Measurements from ENCODE around the gene PKP3.
A peak's percentile ranks its signal among the peaks of the same experiment; 100 is the strongest.

PKP3 gene

GRCh38 chr11:377174-377865 lies 16.7 kb upstream of the PKP3 start:
- ATAC-seq (replicated peaks; ENCODE audit: extremely low read depth, poor library complexity, severe bottlenecking) (no peak), DNase-seq (ENCODE audit: low spot score in 2 of 2) (no peak)
- Mint-ChIP-seq H3K27ac (ENCODE audit: low read depth) (no peak overlapping the region), H3K36me3 (ENCODE audit: insufficient read depth) (peaks cover 2% of the 10 kb centered on the region), H3K27me3 (peaks cover 17% of the 10 kb centered on the region), H3K9me3 (no peaks in the 10 kb centered on the region), H3K4me1 (peaks cover 11% of the 10 kb centered on the region), H3K4me3 (no peak overlapping the region)

GRCh38 chr11:377883-378500 lies 16.0 kb upstream of the PKP3 start:
- Mint-ChIP-seq H3K4me3 (no peak overlapping the region), H3K9me3 (no peaks in the 10 kb centered on the region), H3K36me3 (ENCODE audit: insufficient read depth) (peaks cover 3% of the 10 kb centered on the region), H3K4me1 (peaks cover 12% of the 10 kb centered on the region), H3K27ac (ENCODE audit: low read depth) (no peak overlapping the region), H3K27me3 (peaks cover 17% of the 10 kb centered on the region)
- no peak for ATAC-seq (replicated peaks; ENCODE audit: extremely low read depth, poor library complexity, severe bottlenecking)
- no peak for DNase-seq (ENCODE audit: low spot score in 2 of 2)

- peaks cover 17% of the 10 kb centered on the region for H3K27me3 Mint-ChIP-seq
- no peak overlapping the region for H3K4me3 Mint-ChIP-seq
- peaks cover 3% of the 10 kb centered on the region for H3K36me3 Mint-ChIP-seq (ENCODE audit: insufficient read depth)
- no peaks in the 10 kb centered on the region for H3K9me3 Mint-ChIP-seq
- H3K4me1 Mint-ChIP-seq = peaks cover 4% of the 10 kb centered on the region
- H3K27ac Mint-ChIP-seq (ENCODE audit: low read depth) = no peak overlapping the region
- DNase-seq (ENCODE audit: low spot score in 2 of 2) (no peak), ATAC-seq (replicated peaks; ENCODE audit: extremely low read depth, poor library complexity, severe bottlenecking) (no peak)
These were observed 14.6 kb upstream of the PKP3 start for GRCh38 chr11:379205-380094.

- peaks cover 17% of the 10 kb centered on the region for H3K27me3 Mint-ChIP-seq
- H3K36me3 Mint-ChIP-seq (ENCODE audit: insufficient read depth) = peaks cover 3% of the 10 kb centered on the region
- peaks cover 4% of the 10 kb centered on the region for H3K4me1 Mint-ChIP-seq
- H3K27ac Mint-ChIP-seq (ENCODE audit: low read depth) = no peak overlapping the region
- no peaks in the 10 kb centered on the region for H3K9me3 Mint-ChIP-seq
- H3K4me3 Mint-ChIP-seq = no peak overlapping the region
- ATAC-seq (replicated peaks; ENCODE audit: extremely low read depth, poor library complexity, severe bottlenecking) = no peak
- DNase-seq (ENCODE audit: low spot score in 2 of 2) = no peak
These were observed 13.9 kb upstream of the PKP3 start for GRCh38 chr11:380095-380480.

- DNase-seq (ENCODE audit: low spot score in 2 of 2) (no peak), ATAC-seq (replicated peaks; ENCODE audit: extremely low read depth, poor library complexity, severe bottlenecking) (no peak)
- Mint-ChIP-seq H3K36me3 (ENCODE audit: insufficient read depth) (peaks cover 3% of the 10 kb centered on the region), H3K27ac (ENCODE audit: low read depth) (no peak overlapping the region), H3K27me3 (peaks cover 17% of the 10 kb centered on the region), H3K9me3 (no peaks in the 10 kb centered on the region), H3K4me1 (peaks cover 4% of the 10 kb centered on the region), H3K4me3 (no peak overlapping the region)
These were observed 13.5 kb upstream of the PKP3 start for GRCh38 chr11:380491-380890.

- Mint-ChIP-seq H3K27me3 (peaks cover 17% of the 10 kb centered on the region), H3K27ac (ENCODE audit: low read depth) (no peak overlapping the region), H3K9me3 (no peaks in the 10 kb centered on the region), H3K36me3 (ENCODE audit: insufficient read depth) (peaks cover 3% of the 10 kb centered on the region), H3K4me3 (no peak overlapping the region), H3K4me1 (peaks cover 4% of the 10 kb centered on the region)
- no peak for ATAC-seq (replicated peaks; ENCODE audit: extremely low read depth, poor library complexity, severe bottlenecking)
- no peak for DNase-seq (ENCODE audit: low spot score in 2 of 2)
These were observed 13.0 kb upstream of the PKP3 start for GRCh38 chr11:380996-381395.

GRCh38 chr11:381501-382072 lies 12.4 kb upstream of the PKP3 start:
- no peak for ATAC-seq (replicated peaks; ENCODE audit: extremely low read depth, poor library complexity, severe bottlenecking)
- H3K4me3 Mint-ChIP-seq = no peak overlapping the region
- H3K4me1 Mint-ChIP-seq = peaks cover 4% of the 10 kb centered on the region
- no peaks in the 10 kb centered on the region for H3K9me3 Mint-ChIP-seq
- peaks cover 3% of the 10 kb centered on the region for H3K36me3 Mint-ChIP-seq (ENCODE audit: insufficient read depth)
- H3K27me3 Mint-ChIP-seq = peaks cover 17% of the 10 kb centered on the region
- H3K27ac Mint-ChIP-seq (ENCODE audit: low read depth) = peak overlapping the region; percentile 68
- DNase-seq (ENCODE audit: low spot score in 2 of 2) = no peak

- no peak overlapping the region for H3K4me3 Mint-ChIP-seq
- ATAC-seq (replicated peaks; ENCODE audit: extremely low read depth, poor library complexity, severe bottlenecking) = no peak
These were observed 11.9 kb upstream of the PKP3 start for GRCh38 chr11:382081-382629.

GRCh38 chr11:383431-383830 lies 10.6 kb upstream of the PKP3 start:
- no peak overlapping the region for H3K27ac Mint-ChIP-seq (ENCODE audit: low read depth)
- H3K36me3 Mint-ChIP-seq (ENCODE audit: insufficient read depth) = peaks cover 3% of the 10 kb centered on the region
- H3K9me3 Mint-ChIP-seq = peaks cover 5% of the 10 kb centered on the region
- H3K4me3 Mint-ChIP-seq = no peak overlapping the region
- DNase-seq (ENCODE audit: low spot score in 2 of 2) = no peak
- peaks cover 21% of the 10 kb centered on the region for H3K4me1 Mint-ChIP-seq
- peaks cover 8% of the 10 kb centered on the region for H3K27me3 Mint-ChIP-seq
- ATAC-seq (replicated peaks; ENCODE audit: extremely low read depth, poor library complexity, severe bottlenecking) = no peak

More at GRCh38 chr11:382081-382629, 11.9 kb upstream of the PKP3 start:
- no peak for DNase-seq (ENCODE audit: low spot score in 2 of 2)
- Mint-ChIP-seq H3K27me3 (peaks cover 17% of the 10 kb centered on the region), H3K27ac (ENCODE audit: low read depth) (peak overlapping the region; percentile 68), H3K9me3 (peaks cover 5% of the 10 kb centered on the region), H3K36me3 (ENCODE audit: insufficient read depth) (peaks cover 3% of the 10 kb centered on the region), H3K4me1 (peaks cover 8% of the 10 kb centered on the region)

- Mint-ChIP-seq H3K27ac (ENCODE audit: low read depth) (no peak overlapping the region), H3K27me3 (no peaks in the 10 kb centered on the region), H3K4me1 (peaks cover 28% of the 10 kb centered on the region), H3K9me3 (peaks cover 5% of the 10 kb centered on the region), H3K36me3 (ENCODE audit: insufficient read depth) (peaks cover 5% of the 10 kb centered on the region), H3K4me3 (no peak overlapping the region)
- ATAC-seq (replicated peaks; ENCODE audit: extremely low read depth, poor library complexity, severe bottlenecking) (no peak), DNase-seq (ENCODE audit: low spot score in 2 of 2) (no peak)
These were observed 9.5 kb upstream of the PKP3 start for GRCh38 chr11:384511-384910.

- H3K27ac Mint-ChIP-seq (ENCODE audit: low read depth) = no peak overlapping the region
- no peak overlapping the region for H3K4me3 Mint-ChIP-seq
- DNase-seq (ENCODE audit: low spot score in 2 of 2) (no peak), ATAC-seq (replicated peaks; ENCODE audit: extremely low read depth, poor library complexity, severe bottlenecking) (no peak)
- H3K4me1 Mint-ChIP-seq = peaks cover 28% of the 10 kb centered on the region
- H3K36me3 Mint-ChIP-seq (ENCODE audit: insufficient read depth) = peaks cover 5% of the 10 kb centered on the region
- peaks cover 5% of the 10 kb centered on the region for H3K9me3 Mint-ChIP-seq
- H3K27me3 Mint-ChIP-seq = no peaks in the 10 kb centered on the region
These were observed 8.2 kb upstream of the PKP3 start for GRCh38 chr11:385594-386351.

- peaks cover 5% of the 10 kb centered on the region for H3K36me3 Mint-ChIP-seq (ENCODE audit: insufficient read depth)
- no peaks in the 10 kb centered on the region for H3K27me3 Mint-ChIP-seq
- peaks cover 28% of the 10 kb centered on the region for H3K4me1 Mint-ChIP-seq
- DNase-seq (ENCODE audit: low spot score in 2 of 2) (no peak), ATAC-seq (replicated peaks; ENCODE audit: extremely low read depth, poor library complexity, severe bottlenecking) (no peak)
- H3K4me3 Mint-ChIP-seq = no peak overlapping the region
- peaks cover 5% of the 10 kb centered on the region for H3K9me3 Mint-ChIP-seq
- no peak overlapping the region for H3K27ac Mint-ChIP-seq (ENCODE audit: low read depth)
These were observed 7.5 kb upstream of the PKP3 start for GRCh38 chr11:386483-386882.

All from central memory CD8-positive, alpha-beta T cell (primary cell).